SK-N-SH treated with all-trans-retinoic acid at 6 μM for 48 hours (cell line): ENCODE measurements around the gene EDARADD.

ENCODE experiments used
- GLIS3 ChIP-seq: fragments of 250-450 bp; sonication (Bioruptor Pico); IDR thresholded peaks from 2 replicates; pipeline ENCODE4 v1.5.0; 2020; ENCODE audit warnings: mild to moderate bottlenecking, moderate library complexity
- ZFP3 ChIP-seq: fragments of 250-450 bp; sonication (Bioruptor Pico); IDR thresholded peaks from 2 replicates; pipeline ENCODE4 v1.5.0; 2020; ENCODE audit warnings: mild to moderate bottlenecking, moderate library complexity
- ZNF70 ChIP-seq: fragments of 450-650 bp; formaldehyde crosslinking; IDR thresholded peaks from 2 replicates; pipeline ENCODE4 v1.5.0; 2020; ENCODE audit warnings: mild to moderate bottlenecking, moderate library complexity
- ZNF8 ChIP-seq: fragments of 450-650 bp; formaldehyde crosslinking; IDR thresholded peaks from 2 replicates; pipeline ENCODE4 v1.5.0; 2020; ENCODE audit warnings: mild to moderate bottlenecking, moderate library complexity
- TF ChIP-seq, protein P1 (sequence below): fragments of 250-450 bp; sonication (Bioruptor Pico); IDR thresholded peaks from 2 replicates; pipeline ENCODE4 v1.5.0; 2020; ENCODE audit warnings: mild to moderate bottlenecking, moderate library complexity
- TF ChIP-seq, protein P2 (sequence below): fragments of 250-450 bp; sonication (Bioruptor Pico); IDR thresholded peaks from 2 replicates; pipeline ENCODE4 v1.5.1; 2021; ENCODE audit warnings: mild to moderate bottlenecking, moderate library complexity
- TF ChIP-seq, protein P3 (sequence below): fragments of 250-450 bp; sonication (Bioruptor Pico); IDR thresholded peaks from 2 replicates; pipeline ENCODE4 v1.8.0; 2020; ENCODE audit warnings: mild to moderate bottlenecking, moderate library complexity, borderline replicate concordance

DNA sequence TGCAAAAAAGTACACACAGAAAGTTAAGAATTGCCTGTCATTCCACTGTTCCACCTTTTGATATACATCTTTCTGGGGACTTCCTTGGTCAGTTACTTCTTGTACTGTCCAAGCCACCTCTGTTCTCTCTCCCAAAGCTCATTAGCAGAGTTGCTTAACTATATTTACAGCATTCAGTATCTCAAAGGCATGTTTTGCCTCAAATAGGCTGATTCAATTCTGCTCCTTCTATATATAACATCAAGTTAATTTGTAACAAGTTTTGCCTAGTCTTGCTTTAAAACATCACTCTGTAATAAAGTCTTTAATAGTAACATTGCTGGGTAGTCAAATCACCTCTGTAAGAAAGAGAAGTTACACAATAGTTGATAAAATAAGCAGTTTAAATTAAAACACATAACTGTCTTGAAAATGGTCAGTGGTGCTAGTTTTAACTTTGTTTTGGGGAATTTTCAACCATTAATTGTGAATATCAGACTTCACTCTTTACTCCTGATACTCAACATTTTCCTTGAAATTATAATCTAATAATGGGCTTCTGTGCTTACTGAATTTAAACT, 35.7 kb downstream of the EDARADD start:
- TF ChIP-seq GLIS3 (CRISPR knock-in tag) (no peak), ZFP3 (CRISPR knock-in tag) (no peak), ZNF70 (CRISPR knock-in tag) (no peak), ZNF8 (no peak)
- TF ChIP-seq, protein P1, sequence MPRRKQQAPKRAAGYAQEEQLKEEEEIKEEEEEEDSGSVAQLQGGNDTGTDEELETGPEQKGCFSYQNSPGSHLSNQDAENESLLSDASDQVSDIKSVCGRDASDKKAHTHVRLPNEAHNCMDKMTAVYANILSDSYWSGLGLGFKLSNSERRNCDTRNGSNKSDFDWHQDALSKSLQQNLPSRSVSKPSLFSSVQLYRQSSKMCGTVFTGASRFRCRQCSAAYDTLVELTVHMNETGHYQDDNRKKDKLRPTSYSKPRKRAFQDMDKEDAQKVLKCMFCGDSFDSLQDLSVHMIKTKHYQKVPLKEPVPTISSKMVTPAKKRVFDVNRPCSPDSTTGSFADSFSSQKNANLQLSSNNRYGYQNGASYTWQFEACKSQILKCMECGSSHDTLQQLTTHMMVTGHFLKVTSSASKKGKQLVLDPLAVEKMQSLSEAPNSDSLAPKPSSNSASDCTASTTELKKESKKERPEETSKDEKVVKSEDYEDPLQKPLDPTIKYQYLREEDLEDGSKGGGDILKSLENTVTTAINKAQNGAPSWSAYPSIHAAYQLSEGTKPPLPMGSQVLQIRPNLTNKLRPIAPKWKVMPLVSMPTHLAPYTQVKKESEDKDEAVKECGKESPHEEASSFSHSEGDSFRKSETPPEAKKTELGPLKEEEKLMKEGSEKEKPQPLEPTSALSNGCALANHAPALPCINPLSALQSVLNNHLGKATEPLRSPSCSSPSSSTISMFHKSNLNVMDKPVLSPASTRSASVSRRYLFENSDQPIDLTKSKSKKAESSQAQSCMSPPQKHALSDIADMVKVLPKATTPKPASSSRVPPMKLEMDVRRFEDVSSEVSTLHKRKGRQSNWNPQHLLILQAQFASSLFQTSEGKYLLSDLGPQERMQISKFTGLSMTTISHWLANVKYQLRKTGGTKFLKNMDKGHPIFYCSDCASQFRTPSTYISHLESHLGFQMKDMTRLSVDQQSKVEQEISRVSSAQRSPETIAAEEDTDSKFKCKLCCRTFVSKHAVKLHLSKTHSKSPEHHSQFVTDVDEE (CRISPR knock-in tag): no peak
- TF ChIP-seq, protein P2, sequence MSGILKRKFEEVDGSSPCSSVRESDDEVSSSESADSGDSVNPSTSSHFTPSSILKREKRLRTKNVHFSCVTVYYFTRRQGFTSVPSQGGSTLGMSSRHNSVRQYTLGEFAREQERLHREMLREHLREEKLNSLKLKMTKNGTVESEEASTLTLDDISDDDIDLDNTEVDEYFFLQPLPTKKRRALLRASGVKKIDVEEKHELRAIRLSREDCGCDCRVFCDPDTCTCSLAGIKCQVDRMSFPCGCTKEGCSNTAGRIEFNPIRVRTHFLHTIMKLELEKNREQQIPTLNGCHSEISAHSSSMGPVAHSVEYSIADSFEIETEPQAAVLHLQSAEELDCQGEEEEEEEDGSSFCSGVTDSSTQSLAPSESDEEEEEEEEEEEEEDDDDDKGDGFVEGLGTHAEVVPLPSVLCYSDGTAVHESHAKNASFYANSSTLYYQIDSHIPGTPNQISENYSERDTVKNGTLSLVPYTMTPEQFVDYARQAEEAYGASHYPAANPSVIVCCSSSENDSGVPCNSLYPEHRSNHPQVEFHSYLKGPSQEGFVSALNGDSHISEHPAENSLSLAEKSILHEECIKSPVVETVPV (CRISPR knock-in tag): no peak
- TF ChIP-seq, protein P3, sequence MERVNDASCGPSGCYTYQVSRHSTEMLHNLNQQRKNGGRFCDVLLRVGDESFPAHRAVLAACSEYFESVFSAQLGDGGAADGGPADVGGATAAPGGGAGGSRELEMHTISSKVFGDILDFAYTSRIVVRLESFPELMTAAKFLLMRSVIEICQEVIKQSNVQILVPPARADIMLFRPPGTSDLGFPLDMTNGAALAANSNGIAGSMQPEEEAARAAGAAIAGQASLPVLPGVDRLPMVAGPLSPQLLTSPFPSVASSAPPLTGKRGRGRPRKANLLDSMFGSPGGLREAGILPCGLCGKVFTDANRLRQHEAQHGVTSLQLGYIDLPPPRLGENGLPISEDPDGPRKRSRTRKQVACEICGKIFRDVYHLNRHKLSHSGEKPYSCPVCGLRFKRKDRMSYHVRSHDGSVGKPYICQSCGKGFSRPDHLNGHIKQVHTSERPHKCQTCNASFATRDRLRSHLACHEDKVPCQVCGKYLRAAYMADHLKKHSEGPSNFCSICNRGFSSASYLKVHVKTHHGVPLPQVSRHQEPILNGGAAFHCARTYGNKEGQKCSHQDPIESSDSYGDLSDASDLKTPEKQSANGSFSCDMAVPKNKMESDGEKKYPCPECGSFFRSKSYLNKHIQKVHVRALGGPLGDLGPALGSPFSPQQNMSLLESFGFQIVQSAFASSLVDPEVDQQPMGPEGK (CRISPR knock-in tag): no peak
